HEK293 (cell line): ENCODE results near the gene DNAH9.

ENCODE experiments used
- CTCF ChIP-seq: fragments of 450-650 bp; formaldehyde crosslinking; IDR thresholded peaks from 2 replicates; pipeline ENCODE4 v1.5.1; 2016; ENCODE audit warnings: missing biosample characterization, missing genetic modification characterization
- KLF7 ChIP-seq: fragments of 450-650 bp; formaldehyde crosslinking; IDR thresholded peaks from 2 replicates; pipeline ENCODE4 v1.5.1; 2016; ENCODE audit warnings: missing biosample characterization, missing genetic modification characterization, borderline replicate concordance
- ZBTB49 ChIP-seq: fragments of 450-650 bp; formaldehyde crosslinking; IDR thresholded peaks from 2 replicates; pipeline ENCODE4 v1.5.1; 2016; ENCODE audit warnings: missing biosample characterization, missing genetic modification characterization, low read depth
- ZNF398 ChIP-seq: fragments of 450-650 bp; formaldehyde crosslinking; IDR thresholded peaks from 2 replicates; pipeline ENCODE4 v1.5.1; 2017; ENCODE audit warnings: missing biosample characterization, missing genetic modification characterization
- ZNF747 ChIP-seq: fragments of 450-650 bp; formaldehyde crosslinking; IDR thresholded peaks from 2 replicates; pipeline ENCODE4 v1.5.1; 2016; ENCODE audit warnings: missing biosample characterization, missing genetic modification characterization

GRCh38 chr17:11601661-11602060 lies 3.4 kb downstream of the DNAH9 start:
- TF ChIP-seq ZBTB49 (tag by site-specific recombination) (no peak), ZNF398 (tag by site-specific recombination) (no peak), KLF7 (tag by site-specific recombination) (no peak), ZNF747 (no peak), CTCF (tag by site-specific recombination) (no peak)
